Measurements from ENCODE around the gene PDXP. TPM values are rescaled to one million over a fixed set of nuclear protein-coding genes. Genes with fewer than 3 reads are reported as not detected.

PDXP gene
- total RNA-seq, 4 donors from 2014 or later = 3.8 to 5.4 (median 4.3) TPM

- ATAC-seq (ENCODE audit: low FRiP score) (peak; percentile 41), DNase-seq (ENCODE audit: low spot score) (no peak)
- TF ChIP-seq, protein P1, sequence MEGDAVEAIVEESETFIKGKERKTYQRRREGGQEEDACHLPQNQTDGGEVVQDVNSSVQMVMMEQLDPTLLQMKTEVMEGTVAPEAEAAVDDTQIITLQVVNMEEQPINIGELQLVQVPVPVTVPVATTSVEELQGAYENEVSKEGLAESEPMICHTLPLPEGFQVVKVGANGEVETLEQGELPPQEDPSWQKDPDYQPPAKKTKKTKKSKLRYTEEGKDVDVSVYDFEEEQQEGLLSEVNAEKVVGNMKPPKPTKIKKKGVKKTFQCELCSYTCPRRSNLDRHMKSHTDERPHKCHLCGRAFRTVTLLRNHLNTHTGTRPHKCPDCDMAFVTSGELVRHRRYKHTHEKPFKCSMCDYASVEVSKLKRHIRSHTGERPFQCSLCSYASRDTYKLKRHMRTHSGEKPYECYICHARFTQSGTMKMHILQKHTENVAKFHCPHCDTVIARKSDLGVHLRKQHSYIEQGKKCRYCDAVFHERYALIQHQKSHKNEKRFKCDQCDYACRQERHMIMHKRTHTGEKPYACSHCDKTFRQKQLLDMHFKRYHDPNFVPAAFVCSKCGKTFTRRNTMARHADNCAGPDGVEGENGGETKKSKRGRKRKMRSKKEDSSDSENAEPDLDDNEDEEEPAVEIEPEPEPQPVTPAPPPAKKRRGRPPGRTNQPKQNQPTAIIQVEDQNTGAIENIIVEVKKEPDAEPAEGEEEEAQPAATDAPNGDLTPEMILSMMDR (IDR thresholded peaks at IDR 0.05) = no peak
Observed at GRCh38 chr22:37633625-37634416, 24.7 kb upstream of the PDXP start.

- TF ChIP-seq, protein P1 (IDR thresholded peaks at IDR 0.05) = no peak
- no peak for ATAC-seq (ENCODE audit: low FRiP score)
Observed at GRCh38 chr22:37634417-37634924, 24.1 kb upstream of the PDXP start.

DNA sequence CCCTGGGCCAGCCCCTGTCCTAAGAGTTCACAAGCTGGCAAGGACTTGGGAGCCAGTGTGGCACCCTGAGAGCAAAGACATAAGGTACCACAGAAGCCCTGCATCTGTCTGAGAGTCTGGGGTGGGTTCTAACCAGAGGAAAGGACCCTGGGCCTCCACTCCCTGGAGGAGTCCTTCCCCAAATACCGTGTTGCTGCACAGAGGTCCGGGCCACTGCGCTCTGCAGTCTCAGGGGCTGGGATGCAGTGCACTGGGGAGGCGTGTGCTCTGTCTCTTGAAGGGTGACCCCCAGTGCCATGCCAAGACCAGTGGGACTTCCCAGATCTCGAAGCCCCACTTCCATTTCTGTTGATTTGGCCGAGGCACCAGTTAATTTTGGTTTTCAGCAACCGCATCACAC lies 23.4 kb upstream of the PDXP start:
- DNase-seq (ENCODE audit: low spot score) = no peak
- TF ChIP-seq, protein P1 (IDR thresholded peaks at IDR 0.05) = no peak
- ATAC-seq (ENCODE audit: low FRiP score) = no peak

More at GRCh38 chr22:37634417-37634924, 24.1 kb upstream of the PDXP start:
- DNase-seq (ENCODE audit: low spot score) = no peak

DNA sequence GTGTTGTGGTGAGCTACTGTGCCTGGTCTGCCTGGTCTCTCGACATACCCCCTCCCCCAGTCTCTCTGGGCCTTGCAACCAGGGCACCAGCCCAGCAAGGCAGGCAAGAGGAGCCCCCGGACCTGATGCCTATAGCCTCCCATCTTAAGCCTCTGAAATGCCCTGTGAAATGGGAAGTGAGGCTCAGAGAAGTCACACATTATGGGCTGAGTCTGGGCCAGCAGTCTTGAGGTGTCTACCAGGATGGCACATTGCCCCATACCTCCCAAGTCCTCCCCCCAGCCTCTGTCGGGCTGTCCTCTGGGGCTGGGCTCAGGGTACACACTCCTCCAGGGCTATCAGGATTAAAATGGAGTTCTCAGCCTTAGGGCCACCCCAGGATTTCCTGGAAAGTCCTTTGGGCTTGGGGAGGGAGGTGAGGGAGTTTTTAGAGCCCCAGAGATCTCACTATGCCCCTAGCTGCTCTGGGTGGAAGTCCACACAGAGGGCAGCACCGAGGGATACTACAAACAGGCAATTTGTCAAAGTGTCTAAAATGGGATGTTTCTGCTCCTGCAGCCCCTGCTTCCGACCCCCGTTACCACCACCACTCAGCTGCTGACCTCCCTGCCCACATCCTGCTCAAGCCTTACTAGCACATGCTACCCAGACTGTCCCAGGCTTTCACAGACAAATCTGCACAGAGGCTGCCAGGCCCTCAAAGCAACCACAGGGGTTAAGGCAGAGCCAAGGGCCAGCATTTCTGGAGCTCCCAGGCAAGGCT lies 22.2 kb upstream of the PDXP start:
- no peak for DNase-seq (ENCODE audit: low spot score)
- TF ChIP-seq, protein P1 (IDR thresholded peaks at IDR 0.05) = no peak
- no peak for ATAC-seq (ENCODE audit: low FRiP score)

GRCh38 chr22:37636949-37637273 lies 21.6 kb upstream of the PDXP start:
- TF ChIP-seq, protein P1 (IDR thresholded peaks at IDR 0.05) = no peak
- ATAC-seq (ENCODE audit: low FRiP score) (no peak), DNase-seq (ENCODE audit: low spot score) (no peak)

DNA sequence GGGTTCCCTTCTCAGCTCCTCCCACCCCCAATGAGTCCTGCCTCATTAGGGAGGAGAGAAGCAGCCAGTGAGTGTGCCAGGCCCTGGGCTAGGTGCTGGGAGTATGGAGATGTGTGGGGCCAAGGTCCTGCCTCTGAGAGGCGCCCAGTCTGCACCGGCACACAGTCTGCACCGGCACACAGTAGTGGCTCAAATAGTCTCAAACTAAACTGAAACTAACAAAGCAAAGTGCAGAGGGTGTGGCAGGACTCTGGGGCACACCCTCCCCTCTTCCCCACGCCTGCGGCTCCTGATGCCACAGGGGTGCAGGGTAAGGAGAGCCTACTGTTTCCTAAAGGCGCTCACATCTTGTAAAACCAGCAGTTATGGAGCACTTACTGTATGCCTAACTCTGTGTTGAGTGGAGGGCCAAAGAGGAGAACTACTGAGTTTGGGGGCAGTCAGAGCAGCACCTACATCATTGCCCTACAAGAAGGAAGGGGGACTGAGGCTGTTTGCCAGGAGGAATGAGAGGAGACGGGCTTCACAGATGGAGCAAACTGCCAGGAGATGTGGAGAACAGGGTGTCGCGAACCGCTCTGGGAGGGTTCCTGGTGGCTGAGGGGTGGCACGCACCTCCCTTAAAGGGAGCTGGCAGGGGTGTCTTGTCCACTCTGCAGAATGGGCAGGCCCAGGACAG lies 20.0 kb upstream of the PDXP start:
- DNase-seq (ENCODE audit: low spot score) (no peak), ATAC-seq (ENCODE audit: low FRiP score) (no peak)
- TF ChIP-seq, protein P1 (IDR thresholded peaks at IDR 0.05) = no peak
